Progenitor cell of endocrine pancreas (in vitro differentiated cells): Measurements from ENCODE around the gene DPEP3. TPM values are rescaled to one million over a fixed set of nuclear protein-coding genes. Genes with fewer than 3 reads are reported as not detected.

Experiments used
- DNase-seq: peaks from one replicate; pipeline ENCODE4 v3.0.0; 2021; ENCODE audit warnings: low spot score; ENCODE audit not compliant: unreplicated experiment
- H3K27ac Mint-ChIP-seq: 2 replicates; pipeline ENCODE4 v1.8.0; 2021; ENCODE audit warnings: mild to moderate bottlenecking, moderate library complexity, mixed read lengths
- H3K27me3 Mint-ChIP-seq: 2 replicates; pipeline ENCODE4 v1.8.0; 2021; ENCODE audit warnings: mixed read lengths
- H3K36me3 Mint-ChIP-seq: 2 replicates; pipeline ENCODE4 v1.8.0; 2022; ENCODE audit warnings: mixed read lengths; ENCODE audit not compliant: insufficient read depth
- H3K4me1 Mint-ChIP-seq: 2 replicates; pipeline ENCODE4 v1.8.0; 2021; ENCODE audit warnings: low read depth, mixed read lengths
- H3K4me3 Mint-ChIP-seq: 2 replicates; pipeline ENCODE4 v1.8.0; 2021; ENCODE audit warnings: low read depth, mild to moderate bottlenecking, moderate library complexity, mixed read lengths
- H3K9me3 Mint-ChIP-seq: 2 replicates; pipeline ENCODE4 v1.8.0; 2021; ENCODE audit warnings: low read depth, mixed read lengths
- CTCF ChIP-seq: fragments of 200-600 bp; sonication (generic); IDR thresholded peaks from one replicate; pipeline ENCODE4 v1.5.0; 2021; ENCODE audit warnings: antibody characterized with exemption, mild to moderate bottlenecking; ENCODE audit not compliant: unreplicated experiment
- total RNA-seq: library from RNA; stranded (reverse); gene quantifications from 2 replicates; pipeline ENCODE4 v1.2.1, GENCODE V29; 2021

The DPEP3 gene
- total RNA-seq, 1 donor from 2014 or later = not detected

- H3K27ac Mint-ChIP-seq = peak overlapping the region; percentile 60
- H3K27me3 Mint-ChIP-seq = peaks cover 3% of the 10 kb centered on the region
- no peak for DNase-seq
- peak overlapping the region; percentile 96 for H3K4me3 Mint-ChIP-seq
- peaks cover 15% of the 10 kb centered on the region for H3K4me1 Mint-ChIP-seq
- H3K9me3 Mint-ChIP-seq = no peaks in the 10 kb centered on the region
- H3K36me3 Mint-ChIP-seq = peaks cover 3% of the 10 kb centered on the region
- TF ChIP-seq CTCF = no peak
Measured at GRCh38 chr16:67935101-67935401, 45.2 kb downstream of the DPEP3 start.

- no peak for TF ChIP-seq CTCF
- peak overlapping the region; percentile 60 for H3K27ac Mint-ChIP-seq
- DNase-seq = no peak
- peaks cover 15% of the 10 kb centered on the region for H3K4me1 Mint-ChIP-seq
- H3K27me3 Mint-ChIP-seq = peaks cover 3% of the 10 kb centered on the region
- H3K4me3 Mint-ChIP-seq = peak overlapping the region; percentile 96
- H3K36me3 Mint-ChIP-seq = peaks cover 3% of the 10 kb centered on the region
- H3K9me3 Mint-ChIP-seq = no peaks in the 10 kb centered on the region
Measured at GRCh38 chr16:67934306-67935100, 45.8 kb downstream of the DPEP3 start.

GRCh38 chr16:67933805-67934204 lies 46.5 kb downstream of the DPEP3 start:
- TF ChIP-seq CTCF = no peak
- Mint-ChIP-seq H3K36me3 (peaks cover 3% of the 10 kb centered on the region), H3K4me1 (peaks cover 15% of the 10 kb centered on the region), H3K9me3 (no peaks in the 10 kb centered on the region), H3K27me3 (peaks cover 3% of the 10 kb centered on the region), H3K4me3 (no peak overlapping the region), H3K27ac (peak overlapping the region; percentile 49)
- DNase-seq = no peak

GRCh38 chr16:67932462-67932840 lies 47.8 kb downstream of the DPEP3 start:
- Mint-ChIP-seq H3K9me3 (no peaks in the 10 kb centered on the region), H3K27ac (no peak overlapping the region), H3K36me3 (peaks cover 4% of the 10 kb centered on the region), H3K4me3 (no peak overlapping the region), H3K27me3 (peaks cover 3% of the 10 kb centered on the region), H3K4me1 (peaks cover 15% of the 10 kb centered on the region)
- no peak for TF ChIP-seq CTCF
- DNase-seq = no peak

- peak; percentile 24 for TF ChIP-seq CTCF
- Mint-ChIP-seq H3K36me3 (peaks cover 4% of the 10 kb centered on the region), H3K9me3 (no peaks in the 10 kb centered on the region), H3K27ac (no peak within 1 kb of the TSS), H3K27me3 (peaks cover 3% of the 10 kb centered on the region), H3K4me3 (no peak within 1 kb of the TSS), H3K4me1 (peaks cover 10% of the 10 kb centered on the region)
- DNase-seq = no peak
Measured at GRCh38 chr16:67931712-67932461, 48.4 kb downstream of the DPEP3 start, which contains the start of gene CTRL. CTRL (minus strand) TSS chr16:67931862; CDS start chr16:67931852, 10 bp downstream.
